Neural progenitor cell (in vitro differentiated cells): ENCODE data around the gene PPIL6.

Experiments
- CTCF ChIP-seq: fragments of 200-600 bp; sonication (generic); IDR thresholded peaks from 2 replicates; pipeline ENCODE4 v1.5.1; 2017; ENCODE audit warnings: antibody characterized with exemption, mild to moderate bottlenecking
- EZH2 ChIP-seq: fragments of 200-600 bp; sonication (generic); IDR thresholded peaks from 2 replicates; pipeline ENCODE4 v1.6.1; 2017; ENCODE audit warnings: antibody characterized with exemption, mild to moderate bottlenecking, moderate library complexity

GRCh38 chr6:109389650-109390274 lies 50.7 kb downstream of the PPIL6 start:
- no peak for TF ChIP-seq CTCF
- TF ChIP-seq EZH2: no peak
